Stimulated activated CD4-positive, alpha-beta T cell treated with anti-CD3 and anti-CD28 coated beads, Interleukin-4, amount 100 ng/mL, for 1 hour (primary cell): ENCODE measurements around the gene IER5L.

Experiments used
- DNase-seq: peaks from one replicate; pipeline ENCODE4 v3.0.0-alpha.2; 2020

The IER5L gene

GRCh38 chr9:129160712-129161533, 17.1 kb downstream of the IER5L start:
- DNase-seq, result no peak

DNA sequence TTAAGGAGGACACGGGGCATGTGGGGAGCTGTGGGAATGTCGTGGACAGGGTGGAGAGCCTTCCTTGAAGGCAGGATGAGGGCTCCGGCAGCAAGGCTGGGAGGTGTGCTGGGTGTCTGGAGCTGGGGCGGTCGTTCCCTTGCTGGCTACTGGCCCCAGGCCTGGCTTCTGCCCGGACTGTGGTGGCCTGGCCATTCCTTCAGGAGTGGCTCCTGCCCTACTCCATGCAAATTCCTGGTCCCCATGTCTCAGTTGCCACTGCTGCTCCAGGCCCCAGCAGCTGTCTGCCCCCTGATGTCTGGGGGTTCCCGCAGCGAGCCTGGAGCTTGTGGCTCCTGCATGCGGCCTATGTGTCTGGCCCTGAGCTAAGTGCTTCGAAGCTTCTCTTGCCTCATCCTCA, 21.9 kb downstream of the IER5L start:
- DNase-seq, result no peak

GRCh38 chr9:129154866-129155477, 23.1 kb downstream of the IER5L start:
- DNase-seq, result no peak

DNA sequence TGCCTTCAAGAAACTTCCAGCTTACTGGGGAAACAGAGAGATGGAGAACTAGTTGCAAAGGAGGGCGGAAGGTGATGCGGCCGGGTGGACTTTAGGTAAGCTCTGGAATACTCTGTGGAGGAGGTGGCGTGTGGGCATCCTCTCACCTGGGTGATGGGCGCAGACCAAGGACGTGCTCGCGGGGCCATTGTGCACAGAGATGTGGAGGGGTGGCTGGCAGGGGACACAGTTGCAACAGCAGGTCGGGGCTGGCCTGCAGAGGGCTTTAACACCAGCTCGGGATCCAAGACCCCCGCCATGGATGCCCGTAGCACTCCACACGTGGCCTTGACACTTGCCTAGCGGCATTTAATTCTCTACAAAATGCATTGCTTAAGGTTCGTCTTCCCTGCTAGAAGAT, 26.6 kb downstream of the IER5L start:
- DNase-seq, result no peak

- no peak for DNase-seq
These were observed 27.3 kb downstream of the IER5L start for GRCh38 chr9:129150672-129151211.

DNA sequence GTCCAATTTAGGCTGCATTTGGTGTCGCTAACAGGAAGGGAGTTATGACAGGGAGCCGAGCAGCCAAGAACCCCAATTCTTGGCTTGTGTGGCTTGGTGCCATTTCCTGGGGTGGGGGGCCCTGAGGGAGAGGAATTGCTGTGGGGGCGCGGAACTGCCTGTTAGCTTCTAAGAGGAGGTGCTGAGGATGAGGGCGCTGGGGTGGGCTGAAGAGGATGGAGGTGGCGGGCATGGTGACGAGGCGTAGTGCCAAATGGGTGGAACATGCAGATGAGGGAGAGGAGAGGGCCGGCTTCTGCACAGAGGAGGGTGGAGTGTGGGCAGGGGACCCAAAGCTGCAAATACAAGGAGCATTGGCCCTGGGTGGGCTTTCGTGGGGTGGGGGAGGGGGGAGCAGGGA, 27.9 kb downstream of the IER5L start:
- no peak for DNase-seq

GRCh38 chr9:129149442-129149841, 28.6 kb downstream of the IER5L start:
- DNase-seq, result no peak

DNA sequence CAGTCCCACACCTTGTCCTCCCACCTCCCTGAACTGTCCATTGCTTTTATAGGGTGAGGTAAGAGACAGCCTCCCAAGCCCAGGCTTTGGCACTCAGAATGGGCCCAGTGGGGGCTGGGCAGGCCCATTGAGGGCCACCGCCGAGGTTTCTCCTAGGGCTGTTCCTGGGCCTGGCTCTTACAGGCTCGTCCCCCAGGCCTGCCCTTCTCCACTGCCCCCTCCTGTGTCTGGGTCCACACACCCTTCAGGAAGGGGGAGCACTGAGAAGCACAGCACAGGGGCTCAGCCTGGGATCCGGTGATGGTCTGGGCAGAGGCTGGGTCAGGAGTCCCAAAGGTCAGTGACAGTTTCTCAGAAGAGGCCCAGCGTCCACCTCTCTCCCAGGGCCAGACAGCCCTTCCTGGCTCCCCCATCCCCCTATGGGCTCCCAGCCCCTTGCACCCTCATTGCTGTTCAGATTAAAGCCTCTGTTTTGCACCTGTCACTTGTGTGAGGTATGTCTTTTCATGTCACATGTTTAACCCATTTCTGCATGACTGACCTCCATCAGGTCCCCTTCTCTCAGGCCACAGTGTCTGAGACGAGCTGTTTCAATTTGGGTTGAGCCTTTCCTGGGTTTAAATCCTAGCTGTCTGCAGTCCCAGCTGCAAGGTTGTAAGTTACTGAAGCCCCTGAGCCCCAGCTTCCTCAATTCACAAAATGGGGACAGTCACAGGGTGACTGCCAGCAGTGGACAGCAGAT, 29.4 kb downstream of the IER5L start:
- DNase-seq, result no peak

DNA sequence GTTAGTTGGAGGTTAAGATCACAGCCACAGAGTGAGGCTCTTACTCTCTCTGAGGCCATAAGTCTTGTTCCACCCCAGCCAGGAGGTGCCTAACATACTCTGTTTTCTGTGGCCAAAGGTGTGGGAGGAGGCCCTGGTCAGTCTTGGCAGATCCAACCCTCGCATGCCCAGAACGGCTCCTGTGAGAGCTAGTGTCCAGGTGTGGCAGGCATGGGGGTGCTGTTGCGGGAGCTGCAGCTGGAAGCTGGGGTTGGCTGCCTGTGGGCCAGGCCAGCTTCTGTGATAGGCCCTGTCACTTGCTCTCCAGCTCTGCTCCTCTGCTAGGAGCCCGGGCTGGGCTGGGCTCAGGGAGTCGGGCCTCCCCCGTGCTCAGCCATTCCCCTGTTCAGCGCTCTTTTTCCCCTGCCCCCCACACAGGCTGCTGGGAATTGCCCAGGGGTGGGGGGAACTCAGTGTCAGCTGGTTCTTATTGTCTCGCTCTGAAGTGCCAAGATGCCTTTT, 31.6 kb downstream of the IER5L start:
- no peak for DNase-seq

GRCh38 chr9:129145841-129146292, 32.2 kb downstream of the IER5L start:
- DNase-seq, result no peak

DNA sequence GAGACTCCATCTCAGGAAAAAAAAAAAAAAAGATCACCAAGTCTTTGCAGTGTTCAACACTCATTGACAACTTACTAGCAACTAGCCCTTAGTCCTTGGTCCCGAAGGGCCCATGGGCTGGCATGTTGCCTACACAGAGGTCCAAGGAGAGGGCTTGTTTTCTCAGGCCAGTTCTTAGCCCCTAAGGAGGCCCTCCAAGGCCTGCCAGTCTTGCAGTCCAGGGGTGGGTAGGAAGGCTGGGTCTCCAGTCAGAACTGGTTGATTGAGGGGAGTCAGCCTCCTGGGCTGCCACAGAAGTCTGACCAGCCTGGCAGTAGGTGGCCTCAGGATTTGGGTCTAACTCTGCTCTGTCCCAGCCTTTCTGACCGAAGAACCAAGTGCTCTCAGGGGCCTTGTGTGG, 32.7 kb downstream of the IER5L start:
- DNase-seq, result no peak

DNA sequence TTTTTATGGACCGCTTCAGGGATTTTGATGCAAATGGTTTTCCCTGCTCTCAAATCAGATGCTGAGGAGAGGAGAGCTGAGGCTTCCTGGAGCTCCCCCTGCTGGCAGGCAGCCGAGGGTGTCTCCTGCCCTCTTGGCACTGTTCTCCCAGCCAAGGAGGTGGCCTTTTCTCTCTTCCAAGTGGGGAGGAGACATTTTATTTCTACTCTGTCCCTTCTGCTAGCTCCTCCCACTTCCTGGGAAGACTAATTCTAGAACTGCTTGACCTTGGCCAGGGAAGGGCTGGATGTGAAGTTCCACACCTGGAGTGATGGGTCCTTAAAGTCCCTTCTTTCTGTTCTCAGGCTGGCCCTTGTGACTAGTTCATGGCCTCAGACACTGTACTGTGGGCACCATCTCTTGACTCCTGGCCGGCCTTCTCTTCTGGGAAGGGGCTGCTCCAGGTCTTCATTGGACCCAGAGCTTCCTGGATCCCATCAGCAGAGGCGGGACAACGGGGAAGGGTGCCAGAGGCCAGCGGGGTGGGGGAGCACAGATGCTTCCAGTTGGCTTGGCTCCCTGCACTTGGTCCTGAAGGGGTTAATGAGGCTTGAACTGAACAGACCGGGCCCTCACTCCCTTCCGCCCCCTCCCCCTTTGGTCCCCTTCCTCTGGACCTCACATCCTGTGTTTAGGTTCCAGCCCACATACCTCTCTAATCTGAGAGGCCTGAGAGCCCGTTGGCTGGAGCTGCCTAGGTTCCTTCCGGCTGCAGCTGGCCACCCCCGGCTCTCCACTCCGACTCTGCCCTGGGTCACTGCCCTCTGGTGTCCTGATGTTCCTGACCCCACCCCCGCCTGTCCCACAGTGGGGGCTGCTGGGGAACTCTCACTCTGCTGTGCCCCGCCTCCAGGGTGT, 34.8 kb downstream of the IER5L start:
- peak; percentile 77 for DNase-seq

DNA sequence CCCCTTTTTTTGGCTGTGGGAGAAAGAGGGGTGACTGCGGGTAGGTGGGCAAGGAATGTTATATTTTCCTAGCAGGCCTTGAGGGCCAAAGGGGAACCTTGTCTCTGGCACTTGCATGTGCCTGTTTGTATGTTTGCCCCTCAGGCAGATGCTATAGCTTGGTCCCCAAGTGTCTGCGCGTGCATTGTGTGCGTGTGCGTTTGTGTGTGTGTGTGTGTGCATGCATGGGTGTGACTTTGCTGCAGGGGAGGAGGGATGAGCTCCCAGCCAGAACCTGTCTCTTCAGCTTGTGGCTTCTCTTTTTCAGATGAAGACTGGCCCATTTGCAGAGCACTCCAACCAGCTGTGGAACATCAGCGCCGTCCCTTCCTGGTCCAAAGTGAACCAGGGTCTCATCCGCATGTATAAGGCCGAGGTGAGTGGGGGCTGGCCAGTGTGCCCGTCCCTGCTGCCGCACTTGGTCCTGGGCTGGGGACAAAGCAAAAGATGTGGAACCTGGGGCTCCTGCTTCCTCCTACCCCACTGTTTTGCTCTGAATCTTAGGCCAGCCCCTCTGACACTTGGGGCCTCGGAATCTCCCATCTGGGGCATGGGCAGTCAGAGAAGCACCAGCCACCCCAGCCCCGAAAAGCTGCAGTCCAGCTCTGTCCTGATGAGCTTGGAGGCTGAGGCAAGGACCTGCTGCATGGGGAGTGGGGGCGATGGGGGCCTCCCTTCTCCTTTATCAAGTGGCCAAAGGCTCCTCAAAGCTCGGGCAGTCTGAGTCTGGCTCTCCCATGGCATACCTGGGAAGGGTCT, 35.7 kb downstream of the IER5L start:
- no peak for DNase-seq

GRCh38 chr9:129141066-129142041, 36.7 kb downstream of the IER5L start:
- DNase-seq, result no peak

- peak; percentile 17 for DNase-seq
These were observed 37.5 kb downstream of the IER5L start for GRCh38 chr9:129140397-129141065.

GRCh38 chr9:129139993-129140396, 38.1 kb downstream of the IER5L start:
- peak; percentile 71 for DNase-seq

- peak; percentile 58 for DNase-seq
These were observed 38.6 kb downstream of the IER5L start for GRCh38 chr9:129139233-129139992.

DNA sequence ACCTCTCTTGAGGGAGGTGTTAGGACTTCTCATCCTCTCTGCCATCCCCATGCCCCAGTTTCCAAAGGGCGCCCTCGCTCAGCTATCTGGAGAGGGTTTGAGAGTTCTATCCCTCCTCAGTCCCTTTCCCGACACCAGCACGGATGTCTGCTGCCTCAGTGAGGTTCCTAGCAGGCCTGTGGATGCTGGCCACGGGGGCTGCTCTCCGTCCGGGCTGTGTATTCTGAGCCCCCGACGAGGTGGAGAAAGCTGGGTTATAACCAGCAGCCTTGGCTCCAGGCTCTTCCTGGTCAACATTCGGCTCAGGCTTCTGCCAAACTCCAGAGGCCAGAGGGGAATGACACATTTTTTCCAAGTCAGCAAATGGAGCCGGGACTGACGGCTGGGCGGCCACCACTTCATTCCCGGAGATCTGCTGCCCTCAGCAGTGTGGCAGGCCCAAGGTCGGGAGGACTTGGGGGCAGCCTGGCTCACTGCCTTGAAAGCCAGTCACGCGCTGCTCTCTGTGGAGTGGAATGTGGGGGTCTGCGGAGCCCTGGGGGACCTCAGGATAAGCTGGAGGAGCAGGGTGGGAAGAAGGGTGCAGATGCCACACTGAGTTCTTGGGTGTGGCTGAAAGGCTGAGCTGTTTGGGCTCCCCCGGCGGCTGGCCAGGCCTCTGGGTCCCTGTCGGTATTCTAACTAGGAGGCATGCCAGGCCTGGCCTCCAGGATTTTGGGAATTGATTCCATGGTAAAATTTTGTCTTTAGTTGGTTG, 39.4 kb downstream of the IER5L start:
- DNase-seq, result no peak
